HEK293 (cell line): ENCODE data around the gene ABHD12B.

ENCODE experiments used
- CTCF ChIA-PET: fragments of 350-600 bp; formaldehyde crosslinking; extraction: SDS; loops from one replicate; lab custom pipeline; 2021; ENCODE audit warnings: antibody characterized with exemption; lab: Yijun Ruan, JAX
- POLR2A ChIA-PET: fragments of 300-600 bp; formaldehyde crosslinking; extraction: SDS; loops from one replicate; lab custom pipeline; 2020; ENCODE audit warnings: antibody characterized with exemption, inconsistent platforms; lab: Yijun Ruan, JAX
- H3K27ac ChIP-seq: fragments of 200-500 bp; sonication (Bioruptor generic); 2 replicates; pipeline ENCODE4 v1.5.1; 2014; ENCODE audit warnings: low read depth, low read length, control low read depth, inconsistent platforms; ENCODE audit errors: extremely low read depth
- H3K36me3 ChIP-seq, 2 experiments: fragments of 200-500 bp in 1 of 2; sonication (Bioruptor generic) in 1 of 2; 1 replicate in 1 of 2; 2 replicates in 1 of 2; pipeline ENCODE4 v1.5.1; 2014 to 2017; ENCODE audit warnings: inconsistent platforms in 2 of 2, low read length in 2 of 2; ENCODE audit not compliant: control insufficient read depth in 2 of 2, insufficient read depth in 1 of 2
- H3K4me1 ChIP-seq: fragments of 200-500 bp; sonication (Bioruptor generic); 2 replicates; pipeline ENCODE4 v1.5.1; 2014; ENCODE audit warnings: mild to moderate bottlenecking, low read length, inconsistent platforms; ENCODE audit not compliant: control insufficient read depth, insufficient read depth
- H3K4me3 ChIP-seq: 2 replicates; pipeline ENCODE4 v1.5.1; 2011; ENCODE audit warnings: low read depth, mild to moderate bottlenecking, control low read depth, low read length, moderate library complexity
- H3K9me3 ChIP-seq: fragments of 200-500 bp; sonication (Bioruptor generic); 2 replicates; pipeline ENCODE4 v1.5.1; 2014; ENCODE audit warnings: low read depth, low read length, inconsistent platforms; ENCODE audit not compliant: control insufficient read depth, insufficient read depth
- BCL11A ChIP-seq: fragments of 450-650 bp; formaldehyde crosslinking; IDR thresholded peaks from 2 replicates; pipeline ENCODE4 v1.5.1; 2016; ENCODE audit warnings: low read depth, missing biosample characterization, missing genetic modification characterization
- BCL11B ChIP-seq: fragments of 450-650 bp; formaldehyde crosslinking; IDR thresholded peaks from 2 replicates; pipeline ENCODE4 v1.5.1; 2016; ENCODE audit warnings: low read depth, missing biosample characterization, missing genetic modification characterization
- HOXC10 ChIP-seq: sonication (generic); formaldehyde crosslinking; IDR thresholded peaks from 2 replicates; pipeline ENCODE4 v1.8.1; 2023; ENCODE audit warnings: mild to moderate bottlenecking, missing genetic modification reagents
- IKZF3 ChIP-seq: fragments of 450-650 bp; IDR thresholded peaks from 2 replicates; pipeline ENCODE4 v1.5.0; 2018; ENCODE audit warnings: missing biosample characterization, mild to moderate bottlenecking, missing genetic modification characterization, moderate library complexity
- KLF10 ChIP-seq: fragments of 450-650 bp; IDR thresholded peaks from 2 replicates; pipeline ENCODE4 v1.5.1; 2018; ENCODE audit warnings: missing biosample characterization, mild to moderate bottlenecking, missing genetic modification characterization
- KLF7 ChIP-seq: fragments of 450-650 bp; formaldehyde crosslinking; IDR thresholded peaks from 2 replicates; pipeline ENCODE4 v1.5.1; 2016; ENCODE audit warnings: missing biosample characterization, missing genetic modification characterization, borderline replicate concordance
- KLF8 ChIP-seq: fragments of 450-650 bp; formaldehyde crosslinking; IDR thresholded peaks from 2 replicates; pipeline ENCODE4 v1.5.1; 2016; ENCODE audit warnings: missing biosample characterization, missing genetic modification characterization
- MEIS1 ChIP-seq: sonication (generic); formaldehyde crosslinking; IDR thresholded peaks from 2 replicates; pipeline ENCODE4 v1.8.1; 2022; ENCODE audit warnings: missing genetic modification reagents, mild to moderate bottlenecking, borderline replicate concordance
- MYNN ChIP-seq: fragments of 450-650 bp; formaldehyde crosslinking; IDR thresholded peaks from 2 replicates; pipeline ENCODE4 v1.5.1; 2016; ENCODE audit warnings: missing biosample characterization, missing genetic modification characterization, borderline replicate concordance
- OVOL3 ChIP-seq: fragments of 450-650 bp; formaldehyde crosslinking; IDR thresholded peaks from 2 replicates; pipeline ENCODE4 v1.5.1; 2016; ENCODE audit warnings: missing biosample characterization, missing genetic modification characterization
- SP2 ChIP-seq: fragments of 450-650 bp; formaldehyde crosslinking; IDR thresholded peaks from 2 replicates; pipeline ENCODE4 v1.5.1; 2016; ENCODE audit warnings: missing biosample characterization, missing genetic modification characterization
- SP7 ChIP-seq: fragments of 450-650 bp; formaldehyde crosslinking; IDR thresholded peaks from 2 replicates; pipeline ENCODE4 v1.5.1; 2016; ENCODE audit warnings: missing biosample characterization, missing genetic modification characterization
- YY2 ChIP-seq: fragments of 450-650 bp; formaldehyde crosslinking; IDR thresholded peaks from 2 replicates; pipeline ENCODE4 v1.5.1; 2016; ENCODE audit warnings: missing biosample characterization, missing genetic modification characterization
- ZBTB6 ChIP-seq: fragments of 450-650 bp; formaldehyde crosslinking; IDR thresholded peaks from 2 replicates; pipeline ENCODE4 v1.5.1; 2017; ENCODE audit warnings: missing biosample characterization, missing genetic modification characterization
- ZFP3 ChIP-seq: fragments of 450-650 bp; formaldehyde crosslinking; IDR thresholded peaks from 2 replicates; pipeline ENCODE4 v1.5.1; 2016; ENCODE audit warnings: low read depth, missing biosample characterization, missing genetic modification characterization
- ZNF132 ChIP-seq: fragments of 450-650 bp; formaldehyde crosslinking; IDR thresholded peaks from 2 replicates; pipeline ENCODE4 v1.5.1; 2017; ENCODE audit warnings: missing biosample characterization, missing genetic modification characterization, borderline replicate concordance
- ZNF146 ChIP-seq: fragments of 450-650 bp; formaldehyde crosslinking; IDR thresholded peaks from 2 replicates; pipeline ENCODE4 v1.5.1; 2016; ENCODE audit warnings: missing biosample characterization, missing genetic modification characterization
- ZNF155 ChIP-seq: fragments of 450-650 bp; formaldehyde crosslinking; IDR thresholded peaks from 2 replicates; pipeline ENCODE4 v1.5.1; 2016; ENCODE audit warnings: missing biosample characterization, missing genetic modification characterization
- ZNF223 ChIP-seq: fragments of 450-650 bp; formaldehyde crosslinking; IDR thresholded peaks from 2 replicates; pipeline ENCODE4 v1.5.1; 2016; ENCODE audit warnings: missing biosample characterization, missing genetic modification characterization
- ZNF510 ChIP-seq: fragments of 450-650 bp; formaldehyde crosslinking; IDR thresholded peaks from 2 replicates; pipeline ENCODE4 v1.5.1; 2018; ENCODE audit warnings: mild to moderate bottlenecking, missing genetic modification characterization, missing biosample characterization; ENCODE audit not compliant: insufficient replicate concordance
- ZNF530 ChIP-seq: fragments of 450-650 bp; formaldehyde crosslinking; IDR thresholded peaks from 2 replicates; pipeline ENCODE4 v1.5.1; 2016; ENCODE audit warnings: low read depth, missing biosample characterization, missing genetic modification characterization
- ZNF610 ChIP-seq: fragments of 450-650 bp; formaldehyde crosslinking; IDR thresholded peaks from 2 replicates; pipeline ENCODE4 v1.5.1; 2016; ENCODE audit warnings: missing biosample characterization, missing genetic modification characterization, borderline replicate concordance
- ZNF629 ChIP-seq: fragments of 450-650 bp; formaldehyde crosslinking; IDR thresholded peaks from 2 replicates; pipeline ENCODE4 v1.5.1; 2017; ENCODE audit warnings: missing biosample characterization, missing genetic modification characterization
- ZNF664 ChIP-seq: fragments of 450-650 bp; formaldehyde crosslinking; IDR thresholded peaks from 2 replicates; pipeline ENCODE4 v1.5.1; 2016; ENCODE audit warnings: missing biosample characterization, missing genetic modification characterization
- ZNF791 ChIP-seq: fragments of 450-650 bp; formaldehyde crosslinking; IDR thresholded peaks from 2 replicates; pipeline ENCODE4 v1.5.1; 2016; ENCODE audit warnings: missing biosample characterization, missing genetic modification characterization
- ZNF792 ChIP-seq: fragments of 450-650 bp; formaldehyde crosslinking; IDR thresholded peaks from 2 replicates; pipeline ENCODE4 v1.5.1; 2016; ENCODE audit warnings: missing biosample characterization, missing genetic modification characterization
- ZNF843 ChIP-seq: fragments of 450-650 bp; formaldehyde crosslinking; IDR thresholded peaks from 2 replicates; pipeline ENCODE4 v1.5.1; 2016; ENCODE audit warnings: missing biosample characterization, missing genetic modification characterization
- TF ChIP-seq, protein P1 (sequence below): fragments of 450-650 bp; formaldehyde crosslinking; IDR thresholded peaks from 2 replicates; pipeline ENCODE4 v1.5.1; 2016; ENCODE audit warnings: missing biosample characterization, missing genetic modification characterization
- TF ChIP-seq, protein P2 (sequence below): fragments of 450-650 bp; formaldehyde crosslinking; IDR thresholded peaks from 2 replicates; pipeline ENCODE4 v1.5.1; 2016; ENCODE audit warnings: missing biosample characterization, missing genetic modification characterization

The ABHD12B gene

GRCh38 chr14:50929506-50929905, 57.7 kb downstream of the ABHD12B start:
- no peak overlapping the region for H3K27ac ChIP-seq
- no peaks in the 10 kb centered on the region for H3K4me1 ChIP-seq
- CTCF ChIA-PET = no interaction called here
- no peak for TF ChIP-seq IKZF3 (tag by site-specific recombination)
- TF ChIP-seq ZNF223 (tag by site-specific recombination) = no peak
- no peak for TF ChIP-seq ZNF132 (tag by site-specific recombination)
- no peak for TF ChIP-seq ZNF629 (tag by site-specific recombination)
- no peak for TF ChIP-seq ZNF664 (tag by site-specific recombination)
- TF ChIP-seq, all 188 proteins: peak for 0
- Histone ChIP-seq H3K36me3 (peaks cover 19 to 75% of the 10 kb centered on the region in 2 experiments), H3K4me3 (no peak overlapping the region), H3K9me3 (no peaks in the 10 kb centered on the region)
- POLR2A ChIA-PET = no interaction called here

DNA sequence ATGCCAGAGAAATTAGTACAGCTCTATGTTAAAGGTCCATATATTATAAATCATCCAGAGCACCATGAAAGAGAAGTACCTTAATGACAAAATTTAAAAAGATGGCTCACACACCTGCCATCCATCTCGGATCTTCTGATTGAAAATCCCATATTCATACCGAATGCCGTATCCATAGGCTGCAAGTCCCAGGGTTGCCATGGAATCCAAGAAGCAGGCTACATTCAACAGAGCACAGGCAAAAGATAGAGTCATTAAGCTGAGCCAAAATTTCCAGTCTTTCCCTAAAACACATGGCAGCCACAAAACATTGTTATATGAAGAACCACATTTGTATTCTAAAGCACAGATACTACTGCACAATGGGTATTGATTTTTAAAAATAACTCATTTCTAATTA, 59.7 kb downstream of the ABHD12B start:
- ChIA-PET CTCF (no interaction called here), POLR2A (no interaction called here)
- H3K4me1 ChIP-seq = no peaks in the 10 kb centered on the region

DNA sequence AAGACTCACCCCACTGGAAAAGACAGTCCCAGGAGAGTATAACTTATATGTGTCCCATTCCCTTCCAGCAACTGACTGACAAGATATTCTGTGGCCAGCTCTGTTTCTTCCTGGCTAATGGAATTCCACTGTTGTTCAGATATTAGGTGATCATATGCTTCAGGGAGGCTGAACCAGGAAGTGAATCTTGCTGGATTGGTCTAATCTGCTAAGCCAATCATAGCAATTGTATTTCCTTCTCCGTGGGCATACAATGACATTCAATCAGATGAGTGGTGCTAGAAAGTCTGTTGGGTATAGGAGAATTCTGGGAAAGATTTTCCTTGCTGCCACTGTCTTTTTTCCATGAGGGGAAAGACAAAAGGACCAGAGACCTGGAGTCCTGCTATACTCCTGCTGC, 60.3 kb downstream of the ABHD12B start:
- no peak overlapping the region for H3K4me3 ChIP-seq
- no peak overlapping the region for H3K27ac ChIP-seq
- H3K4me1 ChIP-seq = no peaks in the 10 kb centered on the region
- H3K36me3 ChIP-seq = peaks cover 23 to 86% of the 10 kb centered on the region in 2 experiments
- CTCF ChIA-PET = no interaction called here
- POLR2A ChIA-PET = no interaction called here
- H3K9me3 ChIP-seq = no peaks in the 10 kb centered on the region
- TF ChIP-seq OVOL3 (tag by site-specific recombination) (no peak), ZNF146 (tag by site-specific recombination) (no peak), ZNF843 (tag by site-specific recombination) (no peak), KLF8 (tag by site-specific recombination) (no peak), ZNF155 (tag by site-specific recombination) (no peak), ZNF510 (no peak), MEIS1 (CRISPR knock-in tag) (no peak), SP2 (tag by site-specific recombination) (no peak), ZFP3 (tag by site-specific recombination) (no peak), MYNN (tag by site-specific recombination) (no peak), KLF10 (no peak), HOXC10 (CRISPR knock-in tag) (no peak), SP7 (tag by site-specific recombination) (no peak)
- TF ChIP-seq, protein P1, sequence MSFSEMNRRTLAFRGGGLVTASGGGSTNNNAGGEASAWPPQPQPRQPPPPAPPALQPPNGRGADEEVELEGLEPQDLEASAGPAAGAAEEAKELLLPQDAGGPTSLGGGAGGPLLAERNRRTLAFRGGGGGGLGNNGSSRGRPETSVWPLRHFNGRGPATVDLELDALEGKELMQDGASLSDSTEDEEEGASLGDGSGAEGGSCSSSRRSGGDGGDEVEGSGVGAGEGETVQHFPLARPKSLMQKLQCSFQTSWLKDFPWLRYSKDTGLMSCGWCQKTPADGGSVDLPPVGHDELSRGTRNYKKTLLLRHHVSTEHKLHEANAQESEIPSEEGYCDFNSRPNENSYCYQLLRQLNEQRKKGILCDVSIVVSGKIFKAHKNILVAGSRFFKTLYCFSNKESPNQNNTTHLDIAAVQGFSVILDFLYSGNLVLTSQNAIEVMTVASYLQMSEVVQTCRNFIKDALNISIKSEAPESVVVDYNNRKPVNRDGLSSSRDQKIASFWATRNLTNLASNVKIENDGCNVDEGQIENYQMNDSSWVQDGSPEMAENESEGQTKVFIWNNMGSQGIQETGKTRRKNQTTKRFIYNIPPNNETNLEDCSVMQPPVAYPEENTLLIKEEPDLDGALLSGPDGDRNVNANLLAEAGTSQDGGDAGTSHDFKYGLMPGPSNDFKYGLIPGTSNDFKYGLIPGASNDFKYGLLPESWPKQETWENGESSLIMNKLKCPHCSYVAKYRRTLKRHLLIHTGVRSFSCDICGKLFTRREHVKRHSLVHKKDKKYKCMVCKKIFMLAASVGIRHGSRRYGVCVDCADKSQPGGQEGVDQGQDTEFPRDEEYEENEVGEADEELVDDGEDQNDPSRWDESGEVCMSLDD = no peak

More for the DNA sequence above, 59.7 kb downstream of the ABHD12B start:
- no peak for TF ChIP-seq YY2 (tag by site-specific recombination)
- TF ChIP-seq ZNF792 (tag by site-specific recombination) = no peak
- TF ChIP-seq ZNF530 (tag by site-specific recombination) = no peak
- no peak for TF ChIP-seq KLF7 (tag by site-specific recombination)
- TF ChIP-seq ZNF791 = no peak
- TF ChIP-seq ZNF610 (tag by site-specific recombination) = no peak
- TF ChIP-seq, protein P2, sequence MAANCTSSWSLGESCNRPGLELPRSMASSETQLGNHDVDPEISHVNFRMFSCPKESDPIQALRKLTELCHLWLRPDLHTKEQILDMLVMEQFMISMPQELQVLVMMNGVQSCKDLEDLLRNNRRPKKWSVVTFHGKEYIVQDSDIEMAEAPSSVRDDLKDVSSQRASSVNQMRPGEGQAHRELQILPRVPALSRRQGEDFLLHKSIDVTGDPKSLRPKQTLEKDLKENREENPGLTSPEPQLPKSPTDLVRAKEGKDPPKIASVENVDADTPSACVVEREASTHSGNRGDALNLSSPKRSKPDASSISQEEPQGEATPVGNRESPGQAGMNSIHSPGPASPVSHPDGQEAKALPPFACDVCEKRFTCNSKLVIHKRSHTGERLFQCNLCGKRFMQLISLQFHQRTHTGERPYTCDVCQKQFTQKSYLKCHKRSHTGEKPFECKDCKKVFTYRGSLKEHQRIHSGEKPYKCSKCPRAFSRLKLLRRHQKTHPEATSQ (tag by site-specific recombination) = no peak
- no peak for TF ChIP-seq ZBTB6 (tag by site-specific recombination)
- TF ChIP-seq BCL11A (tag by site-specific recombination) = no peak
- TF ChIP-seq BCL11B = no peak
- TF ChIP-seq, all 188 proteins: peak for 0
- Histone ChIP-seq H3K27ac (no peak overlapping the region), H3K4me3 (no peak overlapping the region), H3K9me3 (no peaks in the 10 kb centered on the region), H3K36me3 (peaks cover 23 to 84% of the 10 kb centered on the region in 2 experiments)
